ENCODE data around the gene C20orf204. TPM values are rescaled to one million over a fixed set of nuclear protein-coding genes. Genes with fewer than 3 reads are reported as not detected.

C20orf204 gene
- total and polyA plus RNA-seq, 2 donors, result 0.71 to 0.95 TPM

GRCh38 chr20:64033981-64034493 lies 1.9 kb upstream of the C20orf204 start:
- Histone ChIP-seq H3K4me1 (ENCODE audit: insufficient read depth) (no peaks in the 10 kb centered on the region), H3K36me3 (ENCODE audit: insufficient read depth) (peaks cover 3% of the 10 kb centered on the region), H3K4me3 (ENCODE audit: low read depth, low read length) (no peak overlapping the region), H3K27ac (ENCODE audit: low read depth) (no peak overlapping the region)
- DNase-seq (ENCODE audit: extremely low spot score), result no peak
- WGBS, result 69% methylated on average over 11 of the region's 11 CpGs

GRCh38 chr20:64035066-64035932 lies 683 bp upstream of the C20orf204 start:
- Histone ChIP-seq H3K27ac (ENCODE audit: low read depth) (no peak overlapping the region), H3K4me3 (ENCODE audit: low read depth, low read length) (no peak overlapping the region), H3K4me1 (ENCODE audit: insufficient read depth) (no peaks in the 10 kb centered on the region), H3K36me3 (ENCODE audit: insufficient read depth) (peaks cover 3% of the 10 kb centered on the region)
- 81% methylated on average over 17 of the region's 17 CpGs for WGBS
- no peak for DNase-seq (ENCODE audit: extremely low spot score)

- Histone ChIP-seq H3K27ac (ENCODE audit: low read depth) (no peak overlapping the region), H3K4me3 (ENCODE audit: low read depth, low read length) (no peak overlapping the region), H3K36me3 (ENCODE audit: insufficient read depth) (peaks cover 3% of the 10 kb centered on the region), H3K4me1 (ENCODE audit: insufficient read depth) (no peaks in the 10 kb centered on the region)
- DNase-seq (ENCODE audit: extremely low spot score), result no peak
- WGBS, result 56% methylated on average over 17 of the region's 17 CpGs
Observed at GRCh38 chr20:64036346-64037198, 590 bp downstream of the C20orf204 start.

GRCh38 chr20:64037199-64037497 lies 1.2 kb downstream of the C20orf204 start:
- DNase-seq (ENCODE audit: extremely low spot score), result no peak
- Histone ChIP-seq H3K36me3 (ENCODE audit: insufficient read depth) (no peaks in the 10 kb centered on the region), H3K4me3 (ENCODE audit: low read depth, low read length) (no peak overlapping the region), H3K4me1 (ENCODE audit: insufficient read depth) (no peaks in the 10 kb centered on the region), H3K27ac (ENCODE audit: low read depth) (no peak overlapping the region)
- WGBS, result 71% methylated on average over 3 of the region's 3 CpGs

GRCh38 chr20:64037498-64038213 lies 1.7 kb downstream of the C20orf204 start:
- H3K4me3 ChIP-seq (ENCODE audit: low read depth, low read length), result peak overlapping the region; percentile 20
- H3K4me1 ChIP-seq (ENCODE audit: insufficient read depth), result no peaks in the 10 kb centered on the region
- DNase-seq (ENCODE audit: extremely low spot score), result no peak
- 8% methylated on average over 36 of the region's 36 CpGs for WGBS
- no peaks in the 10 kb centered on the region for H3K36me3 ChIP-seq (ENCODE audit: insufficient read depth)
- no peak overlapping the region for H3K27ac ChIP-seq (ENCODE audit: low read depth)

- no peak overlapping the region for H3K27ac ChIP-seq (ENCODE audit: low read depth)
- WGBS, result 2% methylated on average over 30 of the region's 30 CpGs
- H3K4me3 ChIP-seq (ENCODE audit: low read depth, low read length), result peak overlapping the region; percentile 20
- H3K36me3 ChIP-seq (ENCODE audit: insufficient read depth), result no peaks in the 10 kb centered on the region
- H3K4me1 ChIP-seq (ENCODE audit: insufficient read depth), result no peaks in the 10 kb centered on the region
- no peak for DNase-seq (ENCODE audit: extremely low spot score)
Observed at GRCh38 chr20:64038224-64038564, 2.2 kb downstream of the C20orf204 start.

GRCh38 chr20:64038565-64039292 lies 2.7 kb downstream of the C20orf204 start:
- DNase-seq (ENCODE audit: extremely low spot score), result no peak
- Histone ChIP-seq H3K27ac (ENCODE audit: low read depth) (peak overlapping the region; percentile 18), H3K4me3 (ENCODE audit: low read depth, low read length) (peak overlapping the region; percentile 20), H3K36me3 (ENCODE audit: insufficient read depth) (no peaks in the 10 kb centered on the region), H3K4me1 (ENCODE audit: insufficient read depth) (no peaks in the 10 kb centered on the region)
- WGBS, result under 1% methylated on average over 91 of the region's 91 CpGs

GRCh38 chr20:64039293-64040160 lies 3.5 kb downstream of the C20orf204 start:
- H3K27ac ChIP-seq (ENCODE audit: low read depth), result no peak overlapping the region
- H3K4me1 ChIP-seq (ENCODE audit: insufficient read depth), result no peaks in the 10 kb centered on the region
- H3K36me3 ChIP-seq (ENCODE audit: insufficient read depth), result no peaks in the 10 kb centered on the region
- WGBS, result 11% methylated on average over 17 of the region's 17 CpGs
- DNase-seq (ENCODE audit: extremely low spot score), result no peak
- peak overlapping the region; percentile 20 for H3K4me3 ChIP-seq (ENCODE audit: low read depth, low read length)

GRCh38 chr20:64040231-64041039 lies 4.5 kb downstream of the C20orf204 start:
- DNase-seq (ENCODE audit: extremely low spot score), result no peak
- Histone ChIP-seq H3K36me3 (ENCODE audit: insufficient read depth) (no peaks in the 10 kb centered on the region), H3K4me1 (ENCODE audit: insufficient read depth) (peaks cover 1% of the 10 kb centered on the region), H3K27ac (ENCODE audit: low read depth) (no peak overlapping the region), H3K4me3 (ENCODE audit: low read depth, low read length) (no peak overlapping the region)
- 67% methylated on average over 12 of the region's 12 CpGs for WGBS

- Histone ChIP-seq H3K4me1 (ENCODE audit: insufficient read depth) (peaks cover 1% of the 10 kb centered on the region), H3K4me3 (ENCODE audit: low read depth, low read length) (no peak overlapping the region), H3K36me3 (ENCODE audit: insufficient read depth) (no peaks in the 10 kb centered on the region), H3K27ac (ENCODE audit: low read depth) (no peak overlapping the region)
- DNase-seq (ENCODE audit: extremely low spot score), result no peak
- 41% methylated on average over 15 of the region's 15 CpGs for WGBS
Observed at GRCh38 chr20:64041040-64041780, 5.2 kb downstream of the C20orf204 start.

GRCh38 chr20:64041781-64042053 lies 5.7 kb downstream of the C20orf204 start:
- peak overlapping the region; percentile 28 for H3K4me3 ChIP-seq (ENCODE audit: low read depth, low read length)
- 10% methylated on average over 11 of the region's 11 CpGs for WGBS
- H3K36me3 ChIP-seq (ENCODE audit: insufficient read depth), result no peaks in the 10 kb centered on the region
- H3K27ac ChIP-seq (ENCODE audit: low read depth), result no peak overlapping the region
- H3K4me1 ChIP-seq (ENCODE audit: insufficient read depth), result peaks cover 1% of the 10 kb centered on the region
- no peak for DNase-seq (ENCODE audit: extremely low spot score)
